Renal cortex interstitium (tissue), 11 donors: Measurements from ENCODE around the gene ZNF407. TPM values are rescaled to one million over a fixed set of nuclear protein-coding genes. Genes with fewer than 3 reads are reported as not detected.
"Not testable (repeated sequence)": the region's sequence is repeated elsewhere in the genome, so short reads cannot be mapped to it uniquely, and the experiment has no call there.

Experiments
- DNase-seq, 11 donors: peaks; one replicate each; pipeline ENCODE4 v3.0.0-alpha.2; 2013; ENCODE audit warnings: low read depth in 9 of 11, low spot score in 4 of 11; ENCODE audit errors: extremely low read depth in 1 of 11
- polyA plus RNA-seq, 3 donors: library from polyadenylated mRNA; unstranded; fragments of 120-200 nt; gene quantifications; one replicate each; pipeline ENCODE4 v1.2.1, GENCODE V29; 2013; ENCODE audit not compliant: insufficient read length in 3 of 3

Gene ZNF407
- polyA plus RNA-seq, 3 donors, result 10.0 to 10.1 (median 10.1) TPM

DNA sequence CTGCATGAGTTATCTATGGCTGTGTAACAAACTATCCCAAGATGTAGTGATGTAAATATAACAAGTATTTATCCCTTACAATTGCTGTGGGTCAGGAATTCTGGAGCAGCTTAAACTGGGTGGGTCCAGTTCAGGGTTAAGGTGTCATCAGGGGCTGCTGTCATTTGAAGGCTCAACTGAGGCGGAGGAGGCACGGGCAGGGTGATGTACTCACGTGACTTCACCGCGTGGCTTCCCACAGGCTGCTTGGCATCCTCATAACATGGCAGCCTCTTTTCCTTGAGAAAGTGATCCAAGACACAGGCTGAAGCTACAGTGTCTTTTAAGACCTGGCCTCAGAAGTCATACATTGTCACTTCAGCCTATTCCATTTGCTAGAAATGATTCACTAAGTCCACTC is 485.5 kb downstream of the ZNF407 start:
- DNase-seq, result no peak

DNA sequence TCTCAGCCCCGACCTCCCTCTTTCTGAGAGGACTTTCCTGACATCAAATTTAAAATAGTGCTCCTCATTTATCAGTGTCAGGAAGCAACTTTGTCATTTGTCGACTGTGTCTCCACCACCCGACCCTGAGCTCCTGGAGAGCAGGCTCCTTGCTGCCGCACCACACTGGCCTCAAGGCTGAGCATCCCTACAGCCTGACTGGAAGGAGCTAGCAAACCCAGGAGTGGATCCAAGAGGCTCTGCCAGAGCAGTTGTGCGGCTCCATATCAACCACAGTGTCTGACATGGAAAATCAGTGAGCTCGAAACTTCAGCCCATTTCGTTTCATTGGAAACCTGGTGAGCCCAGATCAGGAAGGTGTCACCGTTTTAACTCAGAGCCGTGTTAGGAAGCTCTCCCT is 486.1 kb downstream of the ZNF407 start:
- DNase-seq, result no peak

DNA sequence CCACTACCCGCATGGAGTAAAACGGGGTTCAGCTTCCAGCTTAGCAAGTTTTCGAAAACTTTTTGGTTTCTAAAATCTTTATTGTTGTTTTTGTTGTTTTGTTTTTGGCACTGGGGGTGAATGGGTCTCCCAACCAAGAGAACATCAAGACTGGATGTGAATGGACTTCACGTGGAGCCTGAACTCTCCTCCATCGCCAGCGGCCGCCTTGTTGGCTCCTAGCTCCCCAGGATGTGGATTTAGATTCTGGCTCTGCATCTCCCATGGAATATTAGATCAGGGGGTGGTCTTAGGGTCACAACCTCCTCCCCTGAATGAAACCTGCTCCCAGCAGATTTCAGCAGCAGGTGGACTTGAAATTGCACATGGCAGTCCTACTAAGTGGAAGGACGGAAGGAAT is 488.0 kb downstream of the ZNF407 start:
- not testable (repeated sequence) for DNase-seq

DNA sequence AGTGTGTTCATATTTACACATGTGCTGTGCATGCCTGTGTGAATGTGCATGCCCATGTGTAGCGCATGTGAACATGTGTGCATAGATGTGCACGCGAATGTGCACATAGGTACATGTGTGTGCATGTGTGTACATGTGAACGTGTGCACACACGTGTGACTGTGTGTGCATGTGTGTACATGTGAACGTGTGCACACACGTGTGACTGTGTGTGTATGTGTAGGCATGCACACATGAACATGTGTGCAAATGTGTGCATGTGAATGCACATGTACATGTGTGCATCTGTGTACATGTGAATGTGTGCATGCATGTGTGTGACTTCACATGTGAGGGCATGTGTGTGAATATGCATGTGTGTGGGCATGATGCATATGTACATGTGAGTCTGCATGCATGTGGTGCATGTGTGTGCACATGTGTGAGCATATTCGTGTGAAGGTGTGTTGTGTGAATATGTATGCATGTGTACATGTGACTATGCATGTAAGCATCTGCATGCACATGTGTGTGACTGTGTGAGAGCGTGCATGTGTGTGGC is 488.9 kb downstream of the ZNF407 start:
- DNase-seq, result no peak

DNA sequence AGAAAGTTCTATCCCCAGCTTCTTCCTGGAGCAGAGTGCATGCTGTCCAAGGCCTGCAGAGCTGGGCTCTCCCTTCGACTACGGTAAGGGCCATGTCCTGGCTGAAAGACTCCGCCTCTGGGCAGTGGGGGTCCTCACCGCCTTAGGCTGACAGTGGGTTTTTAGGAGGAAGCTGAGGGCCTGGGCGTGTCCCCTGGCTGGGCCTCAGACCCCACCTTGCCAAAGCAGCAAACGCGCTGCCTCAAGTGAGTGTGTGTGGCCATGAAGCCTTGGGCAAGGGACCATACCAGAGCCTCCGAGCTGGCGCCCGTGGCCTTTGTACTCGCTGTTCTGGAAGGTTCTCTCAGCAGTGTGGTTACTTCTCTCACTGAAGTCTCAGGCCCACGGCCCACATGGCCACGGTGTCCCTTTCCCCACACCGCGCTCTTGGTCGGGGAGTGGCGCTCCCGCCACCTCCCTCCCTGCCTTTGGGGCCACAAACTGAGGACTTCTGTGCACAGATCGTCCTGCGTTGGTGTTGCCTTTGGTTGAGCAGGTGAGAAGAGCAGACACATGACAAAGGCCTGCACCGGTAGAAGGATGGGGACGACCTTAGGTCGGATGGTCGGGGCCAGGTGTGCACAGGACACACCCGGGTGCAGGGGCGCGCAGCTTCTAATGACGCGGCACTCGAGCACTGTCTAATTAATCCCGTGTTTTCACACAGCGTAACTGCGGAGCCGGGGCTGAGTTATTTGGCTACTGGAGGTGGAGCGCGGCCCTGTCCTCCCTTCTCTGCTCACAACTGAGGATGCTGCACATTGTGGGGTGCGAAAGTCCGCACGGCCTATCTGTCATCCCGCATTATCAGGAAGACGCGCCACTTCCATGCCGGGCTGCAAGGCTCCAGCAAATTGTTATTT is 489.7 kb downstream of the ZNF407 start:
- DNase-seq, result no peak

DNA sequence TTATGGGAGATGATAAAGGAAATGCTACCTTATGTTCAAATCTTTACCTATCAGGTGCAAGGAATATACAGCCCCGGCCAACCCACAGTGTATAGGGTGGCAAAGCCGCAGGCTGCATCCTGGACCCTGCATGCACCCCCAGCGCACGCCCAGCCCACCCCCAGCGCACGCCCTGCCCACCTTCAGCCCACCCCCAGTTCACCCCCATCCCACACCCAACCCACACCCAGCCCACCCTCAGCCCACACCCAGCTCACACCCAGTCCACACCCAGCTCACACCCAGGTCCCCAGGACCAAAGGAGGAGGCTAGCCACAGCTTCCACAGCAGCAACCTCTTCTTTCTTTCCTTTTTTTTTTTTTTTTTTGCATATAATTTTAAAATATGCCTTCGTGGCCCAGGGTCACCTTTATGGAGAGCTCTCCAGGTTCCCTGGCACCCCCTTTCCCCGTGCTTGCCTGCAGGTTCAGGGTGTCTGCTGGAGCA is 490.4 kb downstream of the ZNF407 start:
- DNase-seq, result no peak

DNA sequence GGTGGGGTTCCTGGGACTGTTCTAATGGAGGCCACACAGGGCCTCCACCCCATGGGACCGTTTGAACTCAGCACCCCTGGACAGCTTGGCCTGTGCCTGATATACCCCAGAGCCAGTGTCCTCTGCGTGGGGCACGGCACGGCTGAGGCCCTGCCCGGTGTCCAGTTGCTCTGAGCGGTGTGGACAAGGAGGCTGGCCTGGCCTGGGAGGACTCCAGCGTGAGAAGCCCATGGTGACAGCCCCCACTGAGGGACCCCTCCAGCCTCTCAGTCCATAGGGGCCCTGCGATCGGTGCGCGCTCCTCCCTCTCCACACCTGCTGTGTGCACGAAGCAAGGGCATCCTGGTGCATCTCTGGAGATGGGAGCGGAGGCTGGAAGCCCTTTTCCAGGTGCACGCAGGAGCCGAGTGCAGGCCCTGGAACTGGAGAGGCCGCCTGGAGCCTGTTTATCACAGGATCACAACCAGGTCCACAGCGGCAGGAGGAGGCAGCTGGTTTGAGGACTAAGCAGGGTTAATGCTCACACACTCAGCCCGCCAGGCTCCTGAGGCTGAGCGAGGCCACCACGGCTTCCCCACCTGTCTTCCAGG is 491.0 kb downstream of the ZNF407 start:
- DNase-seq, result no peak

DNA sequence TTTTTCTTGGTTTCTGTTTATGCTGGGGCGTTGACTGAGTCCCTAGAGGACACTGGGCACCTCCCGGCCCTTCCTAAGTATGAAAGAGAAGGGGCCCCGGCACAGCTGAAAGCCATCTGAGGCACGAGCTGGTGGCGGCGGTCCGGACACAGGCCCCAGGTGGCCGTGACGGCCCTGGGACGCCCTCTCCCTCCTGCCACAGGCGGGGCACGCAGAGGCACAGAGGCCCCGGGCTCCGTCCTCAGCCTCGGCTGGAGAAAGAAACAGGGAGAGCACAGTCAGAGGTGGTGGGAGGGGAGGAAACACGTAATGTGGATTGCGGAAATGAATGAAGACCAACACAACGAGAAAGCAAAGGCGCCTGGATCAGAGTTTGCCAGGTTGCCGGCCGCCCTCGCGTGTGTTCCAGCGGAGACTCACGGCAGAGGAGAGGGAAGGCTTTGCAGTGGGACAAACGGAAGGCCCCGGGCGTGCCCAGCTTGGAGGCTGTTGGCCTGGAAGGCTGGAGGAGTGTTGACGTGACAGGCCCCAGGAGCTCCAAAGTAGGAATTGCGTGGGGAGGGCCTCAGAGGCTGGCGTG is 492.2 kb downstream of the ZNF407 start:
- DNase-seq, result no peak

DNA sequence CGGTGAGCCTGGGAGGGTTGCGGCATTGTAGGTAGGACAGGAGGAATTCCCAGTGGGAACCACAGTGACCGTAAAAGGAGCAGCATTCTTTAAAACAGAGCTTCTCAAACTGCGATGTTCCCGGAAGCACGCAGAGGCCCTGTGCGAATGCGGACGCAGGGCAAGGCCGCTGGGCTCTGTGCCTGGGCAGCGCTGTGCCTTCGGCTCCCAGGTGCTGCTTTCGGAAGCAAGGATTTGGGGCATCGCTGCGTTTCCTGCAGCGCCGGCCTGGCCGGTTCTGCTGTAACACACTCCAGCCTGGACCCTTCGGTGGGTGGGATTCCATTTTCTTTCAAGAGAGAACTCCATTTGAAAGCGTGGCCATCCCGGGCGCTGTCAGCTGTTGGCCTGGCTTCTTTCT is 492.7 kb downstream of the ZNF407 start:
- no peak for DNase-seq

DNA sequence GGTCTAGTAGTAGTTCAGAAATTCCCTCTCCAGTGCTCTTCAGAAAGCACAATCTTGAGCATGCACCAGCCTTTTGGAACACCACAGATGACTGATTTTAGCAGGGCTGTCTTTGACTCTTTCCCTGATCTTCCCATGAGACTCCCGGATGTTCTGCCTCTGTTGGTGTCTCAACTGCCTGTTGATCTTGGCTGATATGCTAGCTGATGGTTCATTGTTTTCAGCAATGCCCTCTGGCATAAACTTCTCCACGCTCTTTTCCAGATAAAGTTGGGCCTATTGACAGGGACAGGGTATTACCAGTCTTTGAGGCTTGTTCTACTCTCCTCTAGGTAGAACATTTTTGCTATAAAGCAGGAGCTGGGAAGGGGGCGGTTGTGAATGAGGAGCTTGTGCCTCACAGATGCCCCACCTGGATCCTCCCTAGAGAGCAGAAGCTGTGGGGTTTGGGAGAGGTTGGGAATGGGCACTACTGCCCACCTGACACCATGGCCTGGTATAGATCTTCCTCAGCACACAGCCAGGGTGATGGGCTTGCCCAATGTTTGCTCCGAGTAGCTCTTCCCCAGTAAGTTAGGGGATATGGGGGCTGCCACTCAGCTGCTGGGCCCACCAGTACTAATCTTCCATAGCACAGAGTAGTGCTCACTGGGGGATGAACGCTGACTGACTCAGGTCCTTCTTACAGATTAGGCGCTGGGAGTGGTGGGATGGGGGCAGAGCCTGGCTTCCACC is 500.0 kb downstream of the ZNF407 start:
- no peak for DNase-seq

DNA sequence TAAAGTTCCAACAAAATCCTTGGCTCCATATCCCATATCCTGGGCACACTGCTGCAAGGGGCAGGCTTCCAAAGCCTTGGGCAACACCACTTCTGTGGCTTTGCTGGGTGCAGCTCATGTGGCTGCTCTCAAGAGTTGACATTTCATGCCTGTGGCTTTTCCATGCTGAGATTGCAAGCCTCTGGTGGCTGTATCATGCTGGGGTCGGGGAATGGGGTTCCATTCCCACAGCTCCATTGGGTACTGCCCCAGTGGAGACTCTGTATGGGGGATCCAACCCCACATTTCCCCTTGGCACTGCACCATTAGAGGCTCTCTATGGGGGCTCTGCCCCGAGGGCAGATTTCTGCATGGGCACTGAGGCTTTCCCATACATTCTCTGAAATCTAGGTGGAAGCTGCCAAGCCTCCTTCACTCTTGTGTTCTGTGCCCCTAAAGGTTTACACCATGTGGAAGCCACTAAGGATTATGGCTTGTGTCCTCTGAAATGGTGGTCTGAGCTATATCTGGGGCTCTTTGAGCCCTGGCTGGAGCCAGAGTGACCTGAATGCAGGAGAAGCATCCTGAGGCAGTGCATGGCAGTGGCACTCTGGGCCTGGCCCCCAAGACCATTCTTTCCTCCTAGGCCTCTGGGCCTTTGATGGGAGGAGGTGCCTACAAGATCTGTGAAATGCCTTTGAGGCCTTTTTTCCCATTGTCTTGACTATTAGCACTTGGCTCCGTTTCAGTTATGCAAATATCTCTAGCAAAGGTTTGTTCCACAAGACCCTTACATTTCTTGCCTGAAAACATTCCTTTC is 503.4 kb downstream of the ZNF407 start:
- DNase-seq, result no peak

DNA sequence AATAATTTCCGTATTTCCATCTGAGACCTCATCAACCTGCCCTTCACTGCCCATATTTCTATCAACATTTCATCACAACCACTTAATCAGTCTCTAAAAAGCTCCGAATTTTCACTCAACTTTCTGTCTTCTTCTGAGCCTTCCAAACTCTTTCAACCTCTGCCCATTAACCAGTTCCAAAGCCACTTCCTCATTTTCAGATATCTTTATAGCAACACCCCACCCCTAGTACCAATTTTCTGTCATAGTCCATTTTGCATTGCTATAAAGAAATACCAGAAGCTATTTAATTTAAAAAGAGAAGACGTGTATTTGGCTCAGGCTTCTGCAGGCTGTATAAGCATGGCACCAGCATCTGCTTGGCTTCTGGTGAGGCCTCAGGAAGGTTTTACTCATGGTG is 504.2 kb downstream of the ZNF407 start:
- no peak for DNase-seq

DNA sequence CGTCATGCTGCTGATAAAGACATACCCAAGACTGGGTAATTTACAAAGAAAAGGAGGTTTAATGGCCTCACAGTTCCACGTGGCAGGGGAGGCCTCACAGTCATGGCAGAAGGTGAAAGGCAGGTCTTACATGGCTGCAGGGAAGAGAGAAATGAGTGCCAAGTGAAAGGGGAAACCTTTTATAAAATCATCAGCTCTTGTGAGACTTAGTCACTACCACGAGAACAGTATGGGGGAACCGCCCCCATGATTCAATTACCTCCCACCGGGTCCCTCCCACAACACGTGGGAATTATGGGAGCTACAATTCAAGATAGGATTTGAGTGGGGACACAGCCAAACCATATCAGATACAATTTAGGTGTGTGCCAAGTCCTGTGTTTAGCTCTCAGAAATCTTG is 506.4 kb downstream of the ZNF407 start:
- not testable (repeated sequence) for DNase-seq

DNA sequence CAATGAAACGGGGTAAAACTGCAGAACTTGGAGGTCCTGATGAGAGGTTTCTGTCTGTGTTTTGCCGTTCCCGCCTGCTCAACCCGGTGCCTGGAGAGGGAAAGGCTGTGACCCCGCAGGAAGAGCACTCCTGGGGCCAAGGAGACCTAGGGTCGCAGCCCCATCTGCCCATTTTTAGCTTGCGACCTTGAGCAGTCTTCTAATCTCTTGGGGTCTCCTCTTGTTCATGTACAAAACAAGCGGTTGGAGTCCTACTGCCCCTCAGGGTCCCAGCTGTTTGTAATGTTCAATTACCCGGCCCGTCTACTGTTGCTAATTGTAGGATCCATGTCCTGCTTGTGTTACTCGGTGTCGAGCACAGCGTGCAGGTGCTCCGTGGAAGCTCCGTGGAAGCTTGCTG is 506.8 kb downstream of the ZNF407 start:
- DNase-seq, result no peak

DNA sequence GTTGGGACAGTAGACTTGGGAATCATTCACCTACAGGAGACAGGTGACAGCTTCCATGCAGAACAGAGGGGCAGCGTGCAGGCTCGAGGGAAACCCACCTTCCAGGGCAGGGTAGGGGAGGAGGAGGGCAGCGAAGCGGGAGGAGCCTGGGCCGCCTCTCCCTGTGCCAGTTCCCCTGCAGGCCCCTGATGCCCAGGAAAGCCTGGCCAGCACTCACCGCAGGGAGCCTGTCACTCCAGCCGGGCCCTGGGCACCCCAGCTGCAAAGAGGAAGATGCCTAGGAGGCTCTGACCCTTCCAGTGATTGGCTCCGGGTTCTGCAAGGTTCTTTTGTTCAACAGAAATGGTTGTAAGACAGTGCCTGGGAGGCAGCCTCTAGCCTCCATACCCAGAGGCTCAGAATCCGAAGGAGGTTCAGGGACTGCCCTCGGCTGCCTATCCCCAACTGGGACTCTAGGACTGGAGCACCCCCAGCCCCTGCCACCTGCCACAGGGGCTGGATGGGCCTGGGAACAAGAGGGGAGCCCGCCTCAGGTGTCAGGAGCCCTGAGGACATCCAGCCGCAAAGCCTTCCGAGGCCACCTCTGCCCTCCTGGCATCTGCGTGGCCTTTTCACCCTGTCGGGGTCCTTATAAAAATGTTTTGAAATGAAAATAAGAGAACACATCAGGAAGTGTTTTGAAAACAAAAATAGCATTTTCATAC is 508.0 kb downstream of the ZNF407 start:
- DNase-seq, result no peak

DNA sequence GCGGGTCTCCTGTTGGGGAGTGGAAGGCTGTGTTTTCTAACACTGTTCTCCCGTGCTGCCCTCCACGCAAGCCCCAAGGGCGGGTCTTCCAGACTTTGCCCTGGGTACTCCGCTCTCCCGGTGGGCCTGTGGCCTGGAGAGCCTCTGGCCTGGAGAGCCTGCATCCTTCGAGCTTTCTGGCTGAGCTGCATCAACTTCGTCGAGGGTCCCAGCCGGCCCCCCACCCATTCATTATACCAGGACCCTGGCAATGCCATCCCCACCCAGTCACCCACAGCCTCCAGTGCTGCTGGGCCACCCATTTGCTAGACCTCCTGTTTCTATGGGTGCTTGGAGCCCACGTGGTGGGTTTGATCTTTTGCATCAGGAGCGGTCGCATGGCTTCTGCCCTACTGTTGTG is 509.1 kb downstream of the ZNF407 start:
- no peak for DNase-seq

DNA sequence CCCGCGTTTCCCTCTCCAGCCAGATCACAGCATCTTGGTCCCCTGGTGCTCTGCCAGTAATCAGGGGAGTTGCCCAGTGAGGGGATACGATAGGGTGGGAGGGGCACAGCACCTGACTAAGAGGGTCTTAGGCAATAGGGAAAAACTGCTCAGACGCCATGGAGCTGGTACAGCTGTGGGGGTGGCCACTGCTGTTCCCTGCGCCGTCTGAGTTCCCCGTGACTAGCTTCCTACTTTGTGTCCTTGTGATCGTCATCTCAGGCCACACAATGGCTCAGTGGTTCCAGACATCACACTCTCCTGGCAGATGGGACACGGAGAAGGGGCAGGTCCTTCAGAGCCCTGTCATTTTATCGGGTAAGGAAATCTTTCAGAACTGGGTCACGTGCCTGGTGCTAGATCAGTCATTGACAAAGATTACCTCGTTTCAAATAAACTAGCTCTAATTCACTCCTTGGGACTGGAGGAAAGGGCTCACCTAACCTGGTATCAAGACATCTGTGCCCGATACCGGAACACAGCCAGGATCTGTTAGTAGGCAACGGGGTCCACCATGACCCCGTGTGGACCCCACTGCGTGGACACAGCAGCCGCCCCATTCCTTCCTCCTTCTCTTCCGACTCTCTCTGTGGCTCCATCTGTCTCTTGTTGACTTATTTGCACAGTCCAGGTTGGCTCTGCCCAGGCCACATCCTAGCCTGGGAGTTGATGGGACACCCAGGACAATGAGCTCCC is 509.7 kb downstream of the ZNF407 start:
- no peak for DNase-seq
